Bronchial epithelial cell (primary cell): Measurements from ENCODE around the gene MAOA. TPM values are rescaled to one million over a fixed set of nuclear protein-coding genes. Genes with fewer than 3 reads are reported as not detected.
"Not testable (repeated sequence)": the region's sequence is repeated elsewhere in the genome, so short reads cannot be mapped to it uniquely, and the experiment has no call there.

ENCODE experiments used
- DNase-seq: peaks from one replicate; pipeline ENCODE4 v3.0.0-alpha.2; 2010; ENCODE audit warnings: low read depth
- FAIRE-seq: peaks from 2 replicates; lab custom pipeline; 2011; peaks lifted over from hg19 to GRCh38; lab: Jason Lieb, UNC
- H3K27me3 ChIP-seq: 2 replicates; pipeline ENCODE4 v1.5.1; 2011; ENCODE audit warnings: low read length; ENCODE audit not compliant: control insufficient read depth, insufficient read depth
- H3K36me3 ChIP-seq: 2 replicates; pipeline ENCODE4 v1.5.1; 2011; ENCODE audit warnings: low read length; ENCODE audit not compliant: control insufficient read depth, insufficient read depth
- H3K4me3 ChIP-seq: 2 replicates; pipeline ENCODE4 v1.5.1; 2011; ENCODE audit warnings: mild to moderate bottlenecking, low read depth, low read length, control low read depth
- CTCF ChIP-seq: IDR thresholded peaks from 2 replicates; pipeline ENCODE4 v1.5.1; 2011; ENCODE audit warnings: mild to moderate bottlenecking, moderate library complexity, low read length, control low read depth, inconsistent platforms; ENCODE audit not compliant: insufficient read depth, severe bottlenecking
- total RNA-seq: library from RNA; depleted of rRNA; stranded (reverse); fragments of >200 nt; gene quantifications from 2 replicates; pipeline ENCODE4 v1.2.1, GENCODE V29; 2014

The MAOA gene
- total RNA-seq, 1 donor from 2014 or later = 126 TPM

GRCh38 chrX:43718546-43718945, 62.4 kb downstream of the MAOA start:
- Histone ChIP-seq H3K4me3 (no peak overlapping the region), H3K27me3 (no peaks in the 10 kb centered on the region), H3K36me3 (no peaks in the 10 kb centered on the region)
- no peak for DNase-seq
- TF ChIP-seq CTCF = no peak
- FAIRE-seq = no peak

- DNase-seq (peak; percentile 57), FAIRE-seq (peak; percentile 72)
- Histone ChIP-seq H3K27me3 (no peaks in the 10 kb centered on the region), H3K36me3 (no peaks in the 10 kb centered on the region), H3K4me3 (no peak overlapping the region)
- no peak for TF ChIP-seq CTCF
Measured at GRCh38 chrX:43718956-43719355, 62.9 kb downstream of the MAOA start.

GRCh38 chrX:43720082-43720481, 64.0 kb downstream of the MAOA start:
- TF ChIP-seq CTCF = no peak
- no peaks in the 10 kb centered on the region for H3K27me3 ChIP-seq
- no peak overlapping the region for H3K4me3 ChIP-seq
- FAIRE-seq (no peak), DNase-seq (no peak)
- H3K36me3 ChIP-seq = no peaks in the 10 kb centered on the region

- Histone ChIP-seq H3K36me3 (no peaks in the 10 kb centered on the region), H3K27me3 (no peaks in the 10 kb centered on the region), H3K4me3 (no peak overlapping the region)
- no peak for TF ChIP-seq CTCF
- DNase-seq = no peak
- FAIRE-seq = no peak
Measured at GRCh38 chrX:43720961-43721360, 64.9 kb downstream of the MAOA start.

GRCh38 chrX:43725227-43725626, 69.1 kb downstream of the MAOA start:
- H3K27me3 ChIP-seq, H3K36me3 ChIP-seq, DNase-seq, FAIRE-seq, H3K4me3 ChIP-seq: not testable (repeated sequence)

GRCh38 chrX:43727254-43727653, 71.2 kb downstream of the MAOA start:
- H3K36me3 ChIP-seq, FAIRE-seq: not testable (repeated sequence)

GRCh38 chrX:43728002-43728401, 71.9 kb downstream of the MAOA start:
- FAIRE-seq (no peak), DNase-seq (no peak)
- no peak overlapping the region for H3K4me3 ChIP-seq
- H3K27me3 ChIP-seq = no peaks in the 10 kb centered on the region
- no peak for TF ChIP-seq CTCF
- peaks cover 5% of the 10 kb centered on the region for H3K36me3 ChIP-seq

More at GRCh38 chrX:43727254-43727653, 71.2 kb downstream of the MAOA start:
- H3K4me3 ChIP-seq, DNase-seq, H3K27me3 ChIP-seq: not testable (repeated sequence)
